Fibroblast of skin of left quadriceps (primary cell): ENCODE data around the gene NTM.
"Not testable (repeated sequence)": the region's sequence is repeated elsewhere in the genome, so short reads cannot be mapped to it uniquely, and the experiment has no call there.

Experiments used
- DNase-seq, 2 experiments: peaks; one replicate each; pipeline ENCODE4 v3.0.0-alpha.2; 2013; ENCODE audit warnings: low read depth in 2 of 2

The NTM gene

DNA sequence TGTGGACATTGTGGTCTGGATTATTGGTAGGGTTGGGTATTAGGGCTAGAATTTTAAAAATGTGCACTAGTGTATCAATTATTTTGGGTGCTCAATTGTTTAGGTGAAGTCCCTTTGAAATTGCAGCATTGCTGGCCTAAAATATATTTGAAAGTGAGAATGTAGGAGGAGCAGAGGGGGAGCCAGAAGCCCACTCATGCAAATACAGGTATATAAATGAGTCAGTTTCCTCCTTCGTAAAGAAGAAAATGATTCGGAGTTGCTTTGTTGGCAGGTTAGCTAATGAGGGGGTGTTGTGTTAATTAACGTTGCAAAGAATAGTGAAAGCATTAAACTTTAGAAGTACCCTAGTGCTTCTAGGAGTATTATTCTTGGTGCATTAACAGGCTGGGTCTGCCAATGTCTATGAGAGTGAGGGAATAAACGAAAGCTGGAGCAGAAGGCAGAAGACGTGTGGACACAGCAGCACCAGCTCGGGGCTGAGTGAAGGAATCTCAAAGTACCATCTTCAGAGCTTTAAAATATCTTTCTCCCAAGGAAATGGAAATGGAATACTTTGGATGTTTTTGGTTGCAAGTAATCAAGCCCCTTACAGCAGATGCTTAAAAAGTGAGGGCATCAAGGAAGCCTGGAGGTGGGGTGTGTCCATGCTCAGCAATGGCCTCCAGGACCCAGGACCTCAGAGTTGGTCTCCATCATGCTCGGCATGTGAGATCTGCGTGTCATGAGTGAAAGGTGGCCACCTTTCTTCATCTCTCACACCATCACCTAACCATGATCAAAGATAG, 522.9 kb downstream of the NTM start:
- DNase-seq: no peak

DNA sequence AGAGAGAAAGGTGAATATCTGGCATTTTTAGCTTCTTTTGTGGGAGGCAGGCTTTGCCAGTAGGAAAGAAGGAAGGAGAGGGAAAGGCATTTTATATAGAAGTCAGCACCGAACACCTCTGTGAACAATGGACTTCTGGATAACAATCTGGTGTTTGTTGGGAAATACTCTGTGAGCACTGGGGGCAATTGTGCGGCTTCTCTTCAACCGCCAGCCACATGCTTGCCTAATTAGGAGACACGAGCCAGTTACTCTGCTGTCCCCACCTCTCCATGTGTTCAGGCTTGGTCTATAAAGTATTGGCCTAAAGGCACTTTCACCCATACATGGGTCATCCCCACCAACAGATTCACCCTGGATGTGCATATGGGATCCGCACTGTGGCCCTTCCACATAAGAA, 523.6 kb downstream of the NTM start:
- no peak for DNase-seq

- no peak for DNase-seq
Observed at GRCh38 chr11:131894615-131895544, 524.5 kb downstream of the NTM start.

DNA sequence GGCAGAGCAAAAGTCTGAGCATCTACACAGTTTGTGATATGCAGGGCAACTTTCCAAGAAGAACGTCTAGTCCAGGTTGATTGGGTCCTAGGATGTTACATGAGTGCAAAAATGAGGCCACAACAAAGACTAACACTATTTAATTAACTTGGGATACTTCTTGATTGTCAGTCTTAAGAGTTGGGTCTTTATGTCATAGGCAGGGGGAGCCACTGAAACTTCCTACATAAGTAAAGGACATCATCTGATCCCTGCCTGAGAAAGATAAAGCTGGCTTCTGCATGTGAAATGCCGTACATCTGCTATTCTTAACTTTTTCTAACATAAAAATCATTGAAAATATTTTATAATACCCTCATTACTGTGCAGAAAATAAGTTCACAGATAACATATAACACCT, 525.5 kb downstream of the NTM start:
- DNase-seq: no peak

- DNase-seq: no peak
Observed at GRCh38 chr11:131896978-131897615, 526.7 kb downstream of the NTM start.

- no peak for DNase-seq
Observed at GRCh38 chr11:131897956-131898355, 527.5 kb downstream of the NTM start.

DNA sequence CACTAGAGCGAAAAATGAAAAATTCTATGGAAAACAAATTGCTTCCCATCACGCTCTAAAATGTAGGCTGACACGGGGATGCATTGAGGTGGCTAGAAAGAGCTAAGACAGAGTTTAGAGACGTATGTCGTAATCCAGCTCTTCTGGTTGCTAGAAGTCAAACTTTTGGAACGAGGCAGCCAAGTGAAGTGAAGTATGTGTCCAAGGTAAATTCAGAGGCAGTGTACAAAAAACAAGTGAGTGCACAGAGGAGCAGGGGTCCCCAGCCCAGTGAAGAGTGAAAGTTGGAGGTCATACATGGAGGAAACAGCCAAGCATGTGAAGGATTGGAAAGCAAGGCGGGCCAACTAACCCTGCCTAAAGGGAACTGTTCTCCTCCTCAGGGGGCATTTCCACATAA, 528.5 kb downstream of the NTM start:
- DNase-seq: no peak

- DNase-seq: no peak
Observed at GRCh38 chr11:131899950-131900580, 529.6 kb downstream of the NTM start.

DNA sequence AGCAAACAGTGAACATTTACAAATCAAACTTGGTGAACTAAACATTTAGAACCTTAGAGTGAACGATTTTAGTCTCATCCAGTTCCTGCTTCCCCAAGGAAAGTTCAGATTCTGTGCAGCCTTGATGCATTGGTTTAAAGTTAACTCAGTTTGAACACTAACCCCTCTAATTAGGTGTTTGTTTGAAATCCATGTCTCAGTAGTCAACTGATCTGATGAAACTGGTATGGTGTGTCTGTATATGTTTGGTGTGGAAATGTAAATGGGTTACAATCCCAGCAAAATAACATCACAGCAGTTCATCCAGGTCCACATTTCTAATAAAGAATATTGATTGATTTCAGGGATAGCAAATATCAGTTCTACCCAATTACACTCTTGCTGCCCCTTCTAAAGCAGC, 532.0 kb downstream of the NTM start:
- no peak for DNase-seq

GRCh38 chr11:131903074-131903473, 532.7 kb downstream of the NTM start:
- DNase-seq: no peak

DNA sequence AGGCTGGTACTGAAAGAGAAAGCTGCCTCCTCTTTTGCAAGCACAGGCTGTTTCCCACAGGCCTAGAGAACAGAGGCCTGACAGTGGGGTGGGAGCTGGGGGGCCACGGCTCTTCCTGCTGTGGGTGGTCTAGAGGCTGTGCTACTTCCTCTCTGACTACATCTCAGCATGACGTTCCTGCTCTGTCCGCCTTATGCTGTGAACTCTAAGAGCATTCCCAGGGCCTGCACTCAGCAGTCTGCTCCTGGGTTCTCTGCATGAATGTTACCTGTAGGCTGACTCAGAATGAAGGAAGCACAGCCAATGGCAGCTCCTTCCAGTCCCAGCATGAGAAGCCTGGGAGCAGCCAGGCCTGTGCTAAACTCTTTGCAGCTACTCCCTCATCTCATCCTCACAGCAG, 534.3 kb downstream of the NTM start:
- DNase-seq: no peak

DNA sequence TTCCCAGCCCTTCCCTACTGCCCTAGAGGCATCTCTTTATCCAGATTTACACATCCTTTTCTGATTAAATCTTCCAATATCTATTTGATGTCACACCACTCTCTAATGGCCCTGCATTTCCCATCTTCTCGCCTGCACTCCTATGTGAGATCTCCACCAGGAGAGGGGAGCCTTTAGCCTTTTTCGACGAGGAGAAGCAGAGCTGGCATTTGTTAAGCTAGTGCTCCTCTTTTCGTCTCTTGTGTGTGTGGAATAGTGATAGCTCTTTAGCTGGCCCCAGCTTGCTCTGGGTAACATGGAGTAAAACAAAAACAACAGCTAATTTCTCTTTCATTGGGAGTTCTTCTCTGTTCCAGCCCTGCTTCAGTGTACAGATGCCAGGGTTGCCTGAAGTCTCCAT, 536.5 kb downstream of the NTM start:
- no peak for DNase-seq

DNA sequence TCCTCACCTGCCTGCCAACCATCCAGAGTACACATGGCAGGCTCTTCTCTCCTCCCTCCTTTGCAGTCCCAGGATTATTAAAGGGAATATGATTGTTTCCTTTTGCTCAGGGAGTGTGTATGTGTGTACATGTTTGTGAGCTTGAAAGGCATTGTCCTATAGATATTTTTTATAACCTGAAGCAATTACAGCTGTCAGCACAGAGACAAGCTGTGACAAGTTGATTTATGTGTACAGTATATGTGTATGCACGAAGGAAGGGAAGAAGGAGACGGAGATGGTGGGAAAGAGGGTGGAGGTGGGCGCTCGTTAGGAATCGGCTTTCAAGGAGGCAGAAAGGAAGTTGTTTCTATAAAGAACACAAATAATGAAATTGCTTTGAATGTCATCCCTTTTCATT, 537.0 kb downstream of the NTM start:
- DNase-seq: no peak

- DNase-seq: no peak
Observed at GRCh38 chr11:131908316-131908715, 537.9 kb downstream of the NTM start.

DNA sequence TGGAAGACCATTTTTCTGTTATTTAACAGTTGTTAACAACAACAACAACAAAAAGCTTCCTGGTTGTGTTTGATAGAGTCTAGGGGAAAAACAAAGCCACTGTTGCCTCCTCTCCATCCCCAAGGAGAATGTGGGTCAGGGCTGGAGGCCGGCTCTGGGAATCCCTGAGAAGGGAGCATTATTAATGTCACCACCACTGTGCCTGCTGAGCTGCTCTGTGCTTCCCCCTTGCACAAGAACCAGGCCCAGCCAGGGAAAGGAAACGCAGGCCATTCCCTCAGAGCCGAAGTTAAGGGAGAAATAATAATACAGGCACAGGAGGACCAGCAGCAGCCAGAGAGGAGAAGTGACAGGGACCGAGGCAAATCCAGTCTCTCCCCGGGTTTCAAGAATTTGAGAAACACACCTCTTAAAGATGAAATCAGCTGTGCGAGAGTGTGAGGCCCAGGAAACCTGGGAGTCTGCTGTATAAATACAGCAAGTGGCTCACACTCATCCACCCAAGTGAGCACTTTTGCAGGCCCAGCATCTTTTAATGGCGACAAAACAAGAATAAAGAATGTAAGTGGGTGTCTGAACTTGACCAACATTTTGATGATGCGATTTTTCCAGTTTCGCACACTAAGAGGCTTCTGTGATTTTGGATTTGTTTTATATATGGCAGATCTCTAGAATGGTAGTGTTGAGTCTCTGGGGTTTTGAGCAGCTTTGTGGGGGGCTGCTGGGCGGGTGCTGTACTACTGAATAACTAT, 539.2 kb downstream of the NTM start:
- no peak for DNase-seq

- no peak for DNase-seq
Observed at GRCh38 chr11:131910178-131910522, 539.7 kb downstream of the NTM start.

DNA sequence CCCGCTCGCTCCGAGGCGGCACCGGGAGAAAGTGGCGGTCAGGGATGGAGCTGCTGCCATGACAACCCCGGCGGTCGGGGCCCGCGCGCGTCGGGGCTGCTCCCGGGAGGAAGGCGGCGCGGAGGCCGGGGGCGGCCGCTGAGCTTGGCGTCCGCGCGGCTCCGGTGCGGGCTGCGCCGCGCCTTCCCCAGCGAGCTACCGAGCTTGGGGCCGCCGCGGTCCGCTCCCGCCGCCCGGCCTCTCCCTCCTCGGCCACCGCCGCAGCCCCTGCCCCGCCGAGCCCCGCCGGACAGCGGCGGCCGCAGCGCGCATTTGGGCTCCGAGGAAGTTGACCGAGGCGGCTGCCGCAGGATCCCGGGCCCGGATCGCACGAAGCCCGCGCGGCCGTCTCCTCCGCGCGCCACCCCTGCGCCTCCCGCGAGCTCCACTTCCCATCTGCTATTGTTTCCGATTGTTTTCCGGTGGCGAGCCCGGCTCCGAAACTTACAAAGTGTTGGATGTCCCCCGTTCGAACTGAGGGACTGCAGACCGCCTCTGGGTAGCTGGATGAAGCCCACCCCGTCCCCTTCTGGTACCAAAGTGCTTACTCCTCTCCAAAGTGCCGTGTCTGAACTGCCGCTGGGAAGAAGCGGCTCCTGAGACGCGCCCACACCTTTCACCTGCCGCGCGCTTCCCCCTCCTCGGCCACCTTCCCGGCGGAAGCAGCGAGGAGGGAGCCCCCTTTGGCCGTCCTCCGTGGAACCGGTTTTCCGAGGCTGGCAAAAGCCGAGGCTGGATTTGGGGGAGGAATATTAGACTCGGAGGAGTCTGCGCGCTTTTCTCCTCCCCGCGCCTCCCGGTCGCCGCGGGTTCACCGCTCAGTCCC, 540.3 kb downstream of the NTM start:
- DNase-seq: no peak

DNA sequence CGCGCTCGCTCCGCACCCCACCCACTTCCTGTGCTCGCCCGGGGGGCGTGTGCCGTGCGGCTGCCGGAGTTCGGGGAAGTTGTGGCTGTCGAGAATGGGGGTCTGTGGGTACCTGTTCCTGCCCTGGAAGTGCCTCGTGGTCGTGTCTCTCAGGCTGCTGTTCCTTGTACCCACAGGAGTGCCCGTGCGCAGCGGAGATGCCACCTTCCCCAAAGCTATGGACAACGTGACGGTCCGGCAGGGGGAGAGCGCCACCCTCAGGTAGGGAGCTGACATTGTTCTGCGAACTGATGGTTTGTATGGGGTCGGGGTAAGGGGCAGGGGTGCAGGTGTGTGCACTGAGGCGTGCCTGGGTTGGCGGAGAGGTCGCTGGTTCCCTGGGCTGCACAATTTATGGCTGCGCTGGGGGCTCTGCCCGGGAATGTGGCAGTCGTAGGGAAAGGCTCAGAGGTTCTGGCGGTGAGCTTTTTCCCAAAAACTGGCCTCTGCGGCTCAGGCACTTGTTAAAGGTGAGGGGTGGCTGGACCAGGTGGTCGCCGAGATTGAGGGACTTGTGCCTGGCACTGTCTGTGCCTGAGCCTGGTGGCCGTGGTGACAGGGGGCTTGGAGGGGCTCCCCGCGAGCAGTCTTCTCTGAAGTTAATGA, 541.1 kb downstream of the NTM start:
- not testable (repeated sequence) for DNase-seq

GRCh38 chr11:131912134-131912533, 541.7 kb downstream of the NTM start:
- DNase-seq: no peak

GRCh38 chr11:131913267-131913666, 542.9 kb downstream of the NTM start:
- no peak for DNase-seq
